ENCODE results near the gene L1CAM.

The L1CAM gene

GRCh38 chrX:153870288-153870690 lies 15.7 kb downstream of the L1CAM start (continued):
- TF ChIP-seq ZNF596 (tag by site-specific recombination; IDR thresholded peaks at IDR 0.05) (no peak), ZNF571 (tag by site-specific recombination; IDR thresholded peaks at IDR 0.05) (no peak), ZNF114 (tag by site-specific recombination; IDR thresholded peaks at IDR 0.05) (no peak)

GRCh38 chrX:153869473-153870287 lies 16.3 kb downstream of the L1CAM start:
- ChIA-PET POLR2A (no interaction called here), CTCF (no interaction called here)
- H3K4me1 ChIP-seq (ENCODE audit: control insufficient read depth, insufficient read depth, low read length), result no peaks in the 10 kb centered on the region
- H3K27ac ChIP-seq (ENCODE audit: extremely low read depth, low read depth, low read length), result no peak overlapping the region
- no peak for TF ChIP-seq ZNF174 (tag by site-specific recombination; IDR thresholded peaks at IDR 0.05)
- no peak for TF ChIP-seq ZIC2 (tag by site-specific recombination; IDR thresholded peaks at IDR 0.05)
- TF ChIP-seq ZBTB48 (tag by site-specific recombination; IDR thresholded peaks at IDR 0.05), result no peak
- no peak for TF ChIP-seq ZNF549 (tag by site-specific recombination; IDR thresholded peaks at IDR 0.05)
- no peak for TF ChIP-seq BCL11A (tag by site-specific recombination; IDR thresholded peaks at IDR 0.05; ENCODE audit: low read depth)
- no peak for TF ChIP-seq PATZ1 (tag by site-specific recombination; IDR thresholded peaks at IDR 0.05)
- TF ChIP-seq ZNF830 (tag by site-specific recombination; IDR thresholded peaks at IDR 0.05; ENCODE audit: low read depth), result no peak
- TF ChIP-seq ZNF2 (tag by site-specific recombination; IDR thresholded peaks at IDR 0.05), result no peak
- TF ChIP-seq ZNF677 (tag by site-specific recombination; IDR thresholded peaks at IDR 0.05), result no peak
- TF ChIP-seq TCF7L2 (IDR thresholded peaks at IDR 0.05; ENCODE audit: borderline replicate concordance, low read depth, low read length), result no peak
- no peak for TF ChIP-seq ZNF600 (tag by site-specific recombination; IDR thresholded peaks at IDR 0.05)
- no peaks in the 10 kb centered on the region for H3K36me3 ChIP-seq (ENCODE audit: control insufficient read depth in 2 of 2, insufficient read depth in 1 of 2, low read length in 2 of 2)
- no peak overlapping the region for H3K4me3 ChIP-seq (ENCODE audit: low read depth, low read length)
- no peaks in the 10 kb centered on the region for H3K9me3 ChIP-seq (ENCODE audit: control insufficient read depth, insufficient read depth, low read depth, low read length)

- Histone ChIP-seq H3K36me3 (ENCODE audit: control insufficient read depth in 2 of 2, insufficient read depth in 1 of 2, low read length in 2 of 2) (no peaks in the 10 kb centered on the region), H3K4me1 (ENCODE audit: control insufficient read depth, insufficient read depth, low read length) (no peaks in the 10 kb centered on the region), H3K9me3 (ENCODE audit: control insufficient read depth, insufficient read depth, low read depth, low read length) (no peaks in the 10 kb centered on the region), H3K27ac (ENCODE audit: extremely low read depth, low read depth, low read length) (no peak overlapping the region), H3K4me3 (ENCODE audit: low read depth, low read length) (no peak overlapping the region)
- CTCF ChIA-PET, result no interaction called here
- POLR2A ChIA-PET, result no interaction called here
- TF ChIP-seq PATZ1 (tag by site-specific recombination; IDR thresholded peaks at IDR 0.05) (no peak), KLF16 (tag by site-specific recombination; IDR thresholded peaks at IDR 0.05) (no peak), OVOL3 (tag by site-specific recombination; IDR thresholded peaks at IDR 0.05) (no peak), REST (tag by site-specific recombination; IDR thresholded peaks at IDR 0.05) (no peak), ZNF76 (tag by site-specific recombination; IDR thresholded peaks at IDR 0.05; ENCODE audit: borderline replicate concordance, low read depth) (no peak), ZNF701 (tag by site-specific recombination; IDR thresholded peaks at IDR 0.05) (no peak), ZNF670 (tag by site-specific recombination; IDR thresholded peaks at IDR 0.05; ENCODE audit: low read depth) (no peak), ZSCAN18 (tag by site-specific recombination; IDR thresholded peaks at IDR 0.05) (no peak)
Observed at GRCh38 chrX:153868576-153869472, 17.1 kb downstream of the L1CAM start.

All from HEK293 (cell line).